HG03039 (cell line): ENCODE results near the gene C19orf25.

Experiments
- ATAC-seq: cut with Tn5 transposase; IDR thresholded peaks from one replicate; pipeline ENCODE4 v1.9.1; 2021; ENCODE audit warnings: mild to moderate bottlenecking, moderate library complexity; ENCODE audit not compliant: unreplicated experiment

Gene C19orf25

GRCh38 chr19:1434040-1434366, 45.0 kb downstream of the C19orf25 start:
- ATAC-seq: no peak

DNA sequence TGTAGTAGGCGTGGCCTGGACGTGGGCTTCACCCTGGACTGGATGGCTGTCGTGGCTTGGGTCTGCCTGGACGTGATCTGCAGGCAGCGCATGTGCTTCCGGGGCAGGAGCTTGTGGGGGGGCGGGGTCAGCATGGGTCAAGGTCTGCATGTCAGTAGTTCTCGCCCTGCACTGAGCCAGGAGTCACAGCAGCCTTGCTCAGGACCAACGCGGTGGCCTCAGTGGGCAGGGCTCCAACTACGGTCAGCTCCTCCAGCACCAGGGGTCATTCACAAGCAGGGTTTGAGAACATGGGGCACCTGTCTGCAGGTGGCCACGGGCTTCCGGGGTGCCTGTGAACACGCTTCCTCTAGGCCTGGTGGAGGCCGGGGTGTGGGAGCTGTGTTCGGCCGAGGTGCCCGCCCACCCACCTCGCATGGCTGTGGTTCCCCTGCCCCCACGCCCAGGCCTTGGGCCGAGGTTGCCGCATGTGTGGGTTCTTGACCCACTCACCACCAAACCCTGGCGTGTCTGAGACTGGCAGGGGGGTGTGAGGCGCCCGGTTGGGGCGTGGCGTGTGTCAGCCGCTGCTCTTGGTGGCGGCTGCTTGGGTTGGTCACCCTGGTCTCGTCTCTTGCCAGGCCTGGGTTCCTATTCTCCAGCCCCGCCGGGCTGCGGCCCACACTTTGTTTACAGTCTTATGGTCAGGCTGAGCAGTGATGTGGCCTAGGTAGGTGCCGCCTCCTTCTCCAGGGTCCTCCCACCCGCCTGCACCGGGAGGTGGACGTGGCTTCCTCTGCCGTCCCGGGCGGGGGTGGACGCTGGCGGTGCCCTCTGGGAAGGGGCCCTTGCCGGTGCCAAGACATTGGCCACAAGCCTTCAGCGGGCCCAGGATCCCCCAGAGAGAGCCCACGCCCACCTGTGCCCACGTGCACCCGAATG, 45.6 kb downstream of the C19orf25 start:
- ATAC-seq: no peak

GRCh38 chr19:1432507-1432887, 46.5 kb downstream of the C19orf25 start:
- no peak for ATAC-seq

GRCh38 chr19:1431759-1432506, 47.1 kb downstream of the C19orf25 start:
- no peak for ATAC-seq

DNA sequence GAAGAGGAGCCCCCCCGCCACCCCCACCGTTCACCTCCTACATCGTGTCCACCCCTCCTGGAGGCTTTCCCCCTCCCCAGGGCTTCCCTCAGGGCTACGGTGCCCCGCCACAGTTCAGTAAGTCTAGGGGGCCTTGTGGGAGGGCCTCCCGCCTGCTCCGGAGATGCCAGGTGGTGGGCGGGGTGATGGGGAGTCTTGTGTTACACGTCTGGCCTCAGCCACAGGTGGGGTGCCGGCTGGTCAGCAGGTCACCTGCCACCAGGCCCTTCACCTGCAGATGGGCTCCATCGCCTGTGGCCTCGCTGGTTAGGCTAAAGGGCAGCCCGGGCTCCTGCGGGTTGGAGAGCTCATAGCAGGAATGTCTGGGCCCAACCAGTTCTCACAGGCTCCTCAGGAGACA, 48.8 kb downstream of the C19orf25 start:
- ATAC-seq: no peak

- no peak for ATAC-seq
Measured at GRCh38 chr19:1429750-1430149, 49.3 kb downstream of the C19orf25 start.

GRCh38 chr19:1428738-1429391, 50.1 kb downstream of the C19orf25 start:
- ATAC-seq: no peak

GRCh38 chr19:1427221-1427920, 51.6 kb downstream of the C19orf25 start:
- ATAC-seq: no peak

- ATAC-seq: no peak
Measured at GRCh38 chr19:1426736-1427135, 52.3 kb downstream of the C19orf25 start.

- no peak for ATAC-seq
Measured at GRCh38 chr19:1425902-1426301, 53.1 kb downstream of the C19orf25 start.

DNA sequence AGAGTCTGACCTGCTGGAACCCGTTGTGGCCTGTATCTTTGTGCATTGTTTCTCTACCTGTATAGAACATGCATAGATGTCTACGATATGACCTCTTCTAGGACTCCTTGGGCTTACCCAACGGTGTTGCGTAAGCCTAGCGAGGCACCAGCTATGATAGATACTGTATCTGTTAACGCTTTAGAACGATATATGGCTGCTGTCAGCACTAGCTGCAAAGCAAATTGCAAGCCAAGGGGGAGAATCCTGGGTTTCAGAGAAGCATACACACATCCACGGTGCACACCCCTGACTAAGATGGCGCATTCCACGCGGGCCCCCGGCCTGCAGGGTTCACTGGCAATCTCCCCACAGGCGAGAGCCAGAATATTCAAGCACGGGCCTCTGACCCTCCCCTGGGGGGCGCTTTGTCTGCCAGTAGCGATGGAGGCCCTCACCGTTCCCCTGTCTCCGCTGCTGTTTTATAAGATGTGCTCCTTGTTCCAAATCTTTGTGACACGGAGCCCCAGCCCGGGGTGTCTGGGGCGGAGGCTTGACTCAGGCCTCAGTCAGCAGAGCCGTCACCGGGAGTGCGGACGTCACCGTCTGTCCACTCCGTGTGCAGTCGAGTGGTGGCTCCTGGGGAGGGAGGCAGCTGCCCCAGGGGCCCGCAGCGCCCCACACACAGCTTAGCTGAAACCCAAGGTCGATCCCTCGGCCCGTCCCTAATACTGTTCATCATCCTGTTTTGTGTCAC, 53.7 kb downstream of the C19orf25 start:
- ATAC-seq: no peak

GRCh38 chr19:1424192-1424955, 54.6 kb downstream of the C19orf25 start:
- ATAC-seq: no peak

DNA sequence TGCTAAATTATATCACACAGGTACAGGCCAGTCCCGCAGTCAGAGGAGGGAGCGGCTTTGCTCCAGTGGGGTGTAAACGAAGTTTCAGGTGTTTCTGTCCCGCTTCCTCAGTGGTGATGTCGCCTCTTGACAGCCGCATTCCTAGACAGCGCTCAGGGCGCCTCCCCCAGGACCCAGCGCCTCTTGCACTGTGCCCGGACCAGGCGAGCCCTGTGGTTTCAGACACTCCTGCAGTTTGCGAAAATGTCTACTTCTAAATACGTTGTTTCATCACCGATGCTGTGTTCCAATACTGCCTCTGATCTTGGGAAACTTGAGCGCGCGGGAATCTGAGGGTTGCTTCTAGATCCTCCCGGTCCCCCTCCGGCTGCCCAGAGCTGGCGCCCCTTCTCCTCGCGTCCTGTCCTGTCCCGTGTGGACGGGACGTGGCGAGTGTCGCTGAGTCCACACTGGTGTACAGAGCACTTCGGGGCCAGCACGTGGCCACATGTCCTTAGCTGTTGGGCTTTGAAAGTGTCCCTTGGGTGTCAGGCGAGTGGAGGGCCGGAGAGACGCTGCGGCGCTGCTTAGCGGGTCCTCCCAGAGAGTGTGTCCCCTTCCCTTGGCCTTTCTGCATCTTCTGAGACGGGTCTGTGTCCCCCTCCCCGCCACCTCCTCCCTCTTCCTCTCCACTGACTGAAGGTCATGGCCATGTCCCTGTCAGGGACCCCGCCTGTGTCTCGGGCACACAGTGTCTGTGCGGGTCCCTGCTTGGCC, 55.4 kb downstream of the C19orf25 start:
- ATAC-seq: no peak
